Measurements from ENCODE around the gene CHD6. TPM values are rescaled to one million over a fixed set of nuclear protein-coding genes. Genes with fewer than 3 reads are reported as not detected.

Gene CHD6
- total RNA-seq, 1 experiment from 2014 or later: 26.6 TPM

DNA sequence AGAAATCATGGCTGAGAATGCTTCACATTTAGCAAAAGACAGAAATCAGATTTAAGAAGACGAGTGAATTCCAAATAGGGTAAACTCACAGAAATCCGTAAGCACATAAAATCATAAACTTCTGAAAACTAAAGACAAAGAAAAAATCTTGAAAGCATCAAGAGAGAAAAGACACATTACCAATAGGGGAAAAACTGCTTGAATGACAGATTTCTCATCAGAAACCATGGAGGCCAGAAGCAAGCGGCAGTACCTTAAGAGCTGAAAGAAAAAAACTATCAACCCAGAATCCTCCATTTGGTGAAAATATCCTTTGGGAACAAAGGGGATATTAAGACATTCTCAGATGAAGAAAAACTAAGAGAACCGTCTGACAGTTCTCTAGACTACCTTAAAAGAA is 185.0 kb downstream of the CHD6 start (continued):
- TF ChIP-seq, protein P1, sequence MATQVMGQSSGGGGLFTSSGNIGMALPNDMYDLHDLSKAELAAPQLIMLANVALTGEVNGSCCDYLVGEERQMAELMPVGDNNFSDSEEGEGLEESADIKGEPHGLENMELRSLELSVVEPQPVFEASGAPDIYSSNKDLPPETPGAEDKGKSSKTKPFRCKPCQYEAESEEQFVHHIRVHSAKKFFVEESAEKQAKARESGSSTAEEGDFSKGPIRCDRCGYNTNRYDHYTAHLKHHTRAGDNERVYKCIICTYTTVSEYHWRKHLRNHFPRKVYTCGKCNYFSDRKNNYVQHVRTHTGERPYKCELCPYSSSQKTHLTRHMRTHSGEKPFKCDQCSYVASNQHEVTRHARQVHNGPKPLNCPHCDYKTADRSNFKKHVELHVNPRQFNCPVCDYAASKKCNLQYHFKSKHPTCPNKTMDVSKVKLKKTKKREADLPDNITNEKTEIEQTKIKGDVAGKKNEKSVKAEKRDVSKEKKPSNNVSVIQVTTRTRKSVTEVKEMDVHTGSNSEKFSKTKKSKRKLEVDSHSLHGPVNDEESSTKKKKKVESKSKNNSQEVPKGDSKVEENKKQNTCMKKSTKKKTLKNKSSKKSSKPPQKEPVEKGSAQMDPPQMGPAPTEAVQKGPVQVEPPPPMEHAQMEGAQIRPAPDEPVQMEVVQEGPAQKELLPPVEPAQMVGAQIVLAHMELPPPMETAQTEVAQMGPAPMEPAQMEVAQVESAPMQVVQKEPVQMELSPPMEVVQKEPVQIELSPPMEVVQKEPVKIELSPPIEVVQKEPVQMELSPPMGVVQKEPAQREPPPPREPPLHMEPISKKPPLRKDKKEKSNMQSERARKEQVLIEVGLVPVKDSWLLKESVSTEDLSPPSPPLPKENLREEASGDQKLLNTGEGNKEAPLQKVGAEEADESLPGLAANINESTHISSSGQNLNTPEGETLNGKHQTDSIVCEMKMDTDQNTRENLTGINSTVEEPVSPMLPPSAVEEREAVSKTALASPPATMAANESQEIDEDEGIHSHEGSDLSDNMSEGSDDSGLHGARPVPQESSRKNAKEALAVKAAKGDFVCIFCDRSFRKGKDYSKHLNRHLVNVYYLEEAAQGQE (IDR thresholded peaks at IDR 0.05; ENCODE audit: low read depth): no peak
- TF ChIP-seq POLR2A (IDR thresholded peaks at IDR 0.05; ENCODE audit: borderline replicate concordance, extremely low read depth, insufficient read depth, insufficient read length) (no peak), FOSL1 (IDR thresholded peaks at IDR 0.05; ENCODE audit: low read depth) (no peak), JUND (IDR thresholded peaks at IDR 0.05) (no peak), CBX3 (IDR thresholded peaks at IDR 0.05; ENCODE audit: low read depth) (no peak), SIN3A (IDR thresholded peaks at IDR 0.05; ENCODE audit: low read depth) (no peak), SRF (IDR thresholded peaks at IDR 0.05; ENCODE audit: low read depth) (no peak), EZH2phosphoT487 (IDR thresholded peaks at IDR 0.05; ENCODE audit: borderline replicate concordance) (no peak), YY1 (IDR thresholded peaks at IDR 0.05; ENCODE audit: extremely low read depth, insufficient replicate concordance, low read depth, low read length) (no peak)

DNA sequence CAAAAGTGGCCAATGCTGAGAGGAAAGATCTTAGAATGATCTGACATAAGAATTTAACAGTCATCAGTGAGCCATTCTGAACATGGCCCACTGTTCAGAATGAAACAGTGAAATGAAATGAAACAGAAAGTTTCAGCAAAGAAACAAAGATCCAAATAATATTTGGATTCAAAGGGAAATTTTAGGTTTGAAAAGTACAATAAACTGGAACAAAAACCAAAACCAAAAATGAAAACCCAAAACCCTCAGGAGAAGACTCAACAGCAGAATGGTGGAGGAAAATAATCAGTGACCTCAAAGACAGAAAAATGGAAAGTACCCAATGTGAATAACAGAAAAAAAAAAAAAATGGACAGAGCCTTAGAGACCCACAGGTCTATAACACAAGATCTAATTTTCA is 185.4 kb downstream of the CHD6 start:
- Histone ChIP-seq H3K4me3 (replicated peaks in 1 of 2; ENCODE audit: low read depth in 1 of 2, low read length in 2 of 2) (no peak overlapping the region), H3K27ac (ENCODE audit: low read depth, low read length) (no peak overlapping the region), H3K36me3 (ENCODE audit: control insufficient read depth in 1 of 2, insufficient read depth in 2 of 2, low read length in 2 of 2) (no peaks in the 10 kb centered on the region), H3K27me3 (ENCODE audit: insufficient read depth, low read length) (no peaks in the 10 kb centered on the region), H3K4me2 (ENCODE audit: low read length) (no peak overlapping the region), H3K4me1 (ENCODE audit: control insufficient read depth in 1 of 2, insufficient read depth in 2 of 2, low read length in 2 of 2) (peaks cover 4 to 10% of the 10 kb centered on the region in 2 experiments; a peak in 2 of 4 replicates), H3K79me2 (ENCODE audit: insufficient read depth, low read length) (no peaks in the 10 kb centered on the region), H4K20me1 (ENCODE audit: insufficient read depth) (no peaks in the 10 kb centered on the region), H2AFZ (ENCODE audit: low read depth, low read length, poor library complexity, severe bottlenecking) (no peak overlapping the region), H3K9ac (ENCODE audit: low read length) (no peak overlapping the region), H3K9me2 (ENCODE audit: insufficient read depth) (no peaks in the 10 kb centered on the region), H3K9me3 (ENCODE audit: control insufficient read depth in 1 of 2, insufficient read depth in 1 of 2, low read depth in 1 of 2, low read length in 2 of 2) (no peaks in the 10 kb centered on the region)
- ChIA-PET POLR2A (interaction anchor here (0.7 kb wide), 1 partner anchor 282 kb away, joined by 3 read pairs; no protein-coding TSS in a partner anchor), CTCF (no interaction called here), RAD21 (ENCODE audit: low non-redundant PET in 1 of 2, low total read pairs in 2 of 2, uncharacterized antibody in 2 of 2, unreplicated experiment in 2 of 2) (no interaction called here)
- no TSS peak for BruUV-seq (replicated peaks)
- intact Hi-C loops (cut with micrococcal nuclease): no loop called here
- TF ChIP-seq YY1 (IDR thresholded peaks at IDR 0.05; ENCODE audit: extremely low read depth, insufficient replicate concordance, low read depth, low read length): no peak
- no peak for TF ChIP-seq SRF (IDR thresholded peaks at IDR 0.05; ENCODE audit: low read depth)
- no peak for TF ChIP-seq ZFX (IDR thresholded peaks at IDR 0.05)
- TF ChIP-seq POLR2A (IDR thresholded peaks at IDR 0.05; ENCODE audit: borderline replicate concordance, extremely low read depth, insufficient read depth, insufficient read length): no peak
- TF ChIP-seq FOSL1 (IDR thresholded peaks at IDR 0.05; ENCODE audit: low read depth): no peak
- no peak for TF ChIP-seq EGR1 (IDR thresholded peaks at IDR 0.05; ENCODE audit: low read depth)
- no peak for TF ChIP-seq POLR2AphosphoS5 (IDR thresholded peaks at IDR 0.05; ENCODE audit: low read depth, low read length)
- TF ChIP-seq EZH2phosphoT487 (IDR thresholded peaks at IDR 0.05; ENCODE audit: borderline replicate concordance): no peak
- TF ChIP-seq RAD21 (IDR thresholded peaks at IDR 0.05; ENCODE audit: low read depth): no peak
- TF ChIP-seq, protein P2, sequence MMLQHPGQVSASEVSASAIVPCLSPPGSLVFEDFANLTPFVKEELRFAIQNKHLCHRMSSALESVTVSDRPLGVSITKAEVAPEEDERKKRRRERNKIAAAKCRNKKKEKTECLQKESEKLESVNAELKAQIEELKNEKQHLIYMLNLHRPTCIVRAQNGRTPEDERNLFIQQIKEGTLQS (IDR thresholded peaks at IDR 0.05): no peak
- no peak for ATAC-seq
- no peak for DNase-seq (ENCODE audit: low read depth, low spot score)

All from HCT116 (cell line).